Skeletal muscle satellite cell (primary cell): ENCODE data around the gene GRAMD2B.

Experiments
- H3K27me3 ChIP-seq: 2 replicates; pipeline ENCODE4 v1.7.0; 2013; ENCODE audit warnings: low read length; ENCODE audit not compliant: control insufficient read depth, insufficient read depth
- H3K36me3 ChIP-seq: 2 replicates; pipeline ENCODE4 v1.7.0; 2013; ENCODE audit warnings: mild to moderate bottlenecking, control low read depth, low read length; ENCODE audit not compliant: insufficient read depth
- H3K4me1 ChIP-seq: 2 replicates; pipeline ENCODE4 v1.7.0; 2013; ENCODE audit warnings: low read length; ENCODE audit not compliant: control insufficient read depth, insufficient read depth
- H3K4me2 ChIP-seq: 2 replicates; pipeline ENCODE4 v1.7.0; 2013; ENCODE audit warnings: mild to moderate bottlenecking, low read length
- H3K4me3 ChIP-seq: 2 replicates; pipeline ENCODE4 v1.7.0; 2013; ENCODE audit warnings: low read length
- H3K9ac ChIP-seq: 2 replicates; pipeline ENCODE4 v1.7.0; 2013; ENCODE audit warnings: mild to moderate bottlenecking, low read depth, low read length, moderate library complexity
- H3K9me3 ChIP-seq: replicated peaks from 2 replicates; pipeline ENCODE4 v1.7.0; 2013; ENCODE audit warnings: mild to moderate bottlenecking, control low read depth, low read length

GRAMD2B gene

DNA sequence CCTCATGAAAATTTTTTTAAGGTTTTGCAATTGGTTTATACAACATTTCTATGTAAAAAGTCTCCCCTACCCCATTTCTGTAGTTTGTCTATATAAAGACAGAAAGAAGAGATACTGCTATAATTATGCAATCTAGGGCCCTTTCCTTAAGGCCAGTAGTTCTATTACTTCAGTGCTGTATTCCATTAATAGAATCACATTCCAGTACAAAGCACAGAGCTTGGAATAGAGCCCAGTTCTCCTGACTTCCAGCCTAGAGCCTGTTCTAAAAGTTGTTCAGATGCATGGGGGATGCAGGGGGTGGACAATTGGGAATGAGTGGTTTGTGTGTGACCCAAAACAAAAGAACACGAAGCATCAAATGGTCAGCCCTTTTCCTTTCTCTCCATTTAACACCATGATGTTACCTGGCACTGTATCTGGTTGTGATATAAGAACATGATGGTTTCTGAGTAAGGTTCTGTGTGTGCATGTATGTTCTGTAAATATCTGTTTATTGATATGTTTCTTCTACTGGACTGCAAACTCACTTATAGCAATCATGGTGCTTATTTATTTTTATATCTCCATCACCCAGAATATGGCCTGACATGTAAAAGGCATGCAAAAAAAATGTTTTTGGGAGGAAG lies 8.2 kb upstream of the GRAMD2B start:
- Histone ChIP-seq H3K36me3 (no peaks in the 10 kb centered on the region), H3K4me2 (no peak overlapping the region), H3K9me3 (no peaks in the 10 kb centered on the region), H3K4me3 (no peak overlapping the region), H3K27me3 (no peaks in the 10 kb centered on the region), H3K4me1 (peaks cover 11% of the 10 kb centered on the region), H3K9ac (no peak overlapping the region)

DNA sequence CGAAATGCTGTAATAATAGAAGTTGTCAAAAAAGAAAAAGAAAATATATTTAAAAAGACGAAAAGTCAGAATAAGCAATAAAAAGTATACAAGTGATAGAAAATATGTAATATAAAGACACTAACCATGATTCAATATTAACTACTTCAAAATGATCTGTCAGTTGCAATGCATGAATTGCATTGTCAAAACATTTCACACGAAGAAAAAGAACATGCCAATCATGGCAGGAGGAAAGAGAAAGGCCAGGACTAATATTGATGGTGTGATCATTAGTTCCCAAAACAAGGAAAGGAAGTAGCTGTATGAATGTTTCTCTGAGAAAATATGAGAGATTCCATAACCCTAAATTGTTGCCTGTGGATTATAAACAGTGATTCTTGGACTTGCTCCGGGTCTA lies 7.4 kb upstream of the GRAMD2B start:
- peaks cover 11% of the 10 kb centered on the region for H3K4me1 ChIP-seq
- no peaks in the 10 kb centered on the region for H3K27me3 ChIP-seq
- H3K4me3 ChIP-seq: no peak overlapping the region
- no peaks in the 10 kb centered on the region for H3K9me3 ChIP-seq
- no peak overlapping the region for H3K9ac ChIP-seq
- no peak overlapping the region for H3K4me2 ChIP-seq
- no peaks in the 10 kb centered on the region for H3K36me3 ChIP-seq

DNA sequence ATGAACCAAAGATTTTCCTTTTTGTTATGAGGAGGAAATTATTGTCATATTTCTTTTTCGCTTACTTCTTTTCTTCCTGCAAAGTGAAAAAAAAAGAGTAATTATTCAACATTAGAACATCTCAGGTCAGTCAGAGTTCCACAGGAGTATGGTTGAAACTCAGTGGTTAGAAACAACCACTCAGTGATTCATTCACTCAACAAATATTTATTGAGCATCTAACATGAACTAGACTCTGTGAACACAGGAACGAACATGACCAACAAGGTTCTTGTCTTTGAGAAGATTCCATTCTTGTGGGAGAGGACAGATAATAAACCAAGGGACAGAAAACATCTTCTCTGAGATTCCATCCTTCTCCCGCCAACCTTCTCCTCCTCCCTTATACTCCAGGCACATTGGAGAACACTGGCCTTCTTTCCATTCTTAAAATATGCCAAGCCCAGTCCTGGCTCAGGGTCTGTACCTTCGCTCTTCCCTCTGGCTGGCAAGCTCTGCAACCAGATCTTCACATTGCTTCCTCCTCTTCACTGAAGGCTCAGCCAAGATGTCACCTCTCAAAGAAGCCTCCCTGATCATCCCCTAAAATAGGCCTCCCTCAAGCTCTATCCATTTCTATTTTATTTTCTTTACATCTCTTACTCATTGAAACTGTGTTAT lies 6.8 kb upstream of the GRAMD2B start:
- no peak overlapping the region for H3K4me2 ChIP-seq
- no peak overlapping the region for H3K9ac ChIP-seq
- no peaks in the 10 kb centered on the region for H3K27me3 ChIP-seq
- no peaks in the 10 kb centered on the region for H3K36me3 ChIP-seq
- peaks cover 11% of the 10 kb centered on the region for H3K4me1 ChIP-seq
- no peaks in the 10 kb centered on the region for H3K9me3 ChIP-seq
- H3K4me3 ChIP-seq: no peak overlapping the region

DNA sequence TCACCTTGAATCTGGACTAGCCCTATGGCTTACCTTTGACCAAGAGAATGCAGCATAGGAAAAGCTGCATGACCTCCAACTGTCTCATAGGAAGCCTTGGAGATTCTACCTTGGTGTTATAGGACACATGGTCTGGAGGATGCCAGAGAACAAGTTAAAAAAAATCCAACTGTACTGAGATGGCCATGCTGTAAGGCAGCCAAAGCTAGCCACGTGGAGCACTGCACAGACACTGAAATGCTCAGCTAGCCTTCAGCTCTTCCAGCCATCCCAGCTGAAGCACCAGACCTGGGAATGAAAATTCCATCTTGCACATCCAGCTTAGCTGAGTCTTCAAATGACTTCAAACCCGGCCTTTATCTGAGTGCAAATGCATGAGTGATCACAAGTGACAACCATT lies 6.0 kb upstream of the GRAMD2B start:
- Histone ChIP-seq H3K36me3 (no peaks in the 10 kb centered on the region), H3K9ac (no peak overlapping the region), H3K4me1 (peaks cover 11% of the 10 kb centered on the region)

DNA sequence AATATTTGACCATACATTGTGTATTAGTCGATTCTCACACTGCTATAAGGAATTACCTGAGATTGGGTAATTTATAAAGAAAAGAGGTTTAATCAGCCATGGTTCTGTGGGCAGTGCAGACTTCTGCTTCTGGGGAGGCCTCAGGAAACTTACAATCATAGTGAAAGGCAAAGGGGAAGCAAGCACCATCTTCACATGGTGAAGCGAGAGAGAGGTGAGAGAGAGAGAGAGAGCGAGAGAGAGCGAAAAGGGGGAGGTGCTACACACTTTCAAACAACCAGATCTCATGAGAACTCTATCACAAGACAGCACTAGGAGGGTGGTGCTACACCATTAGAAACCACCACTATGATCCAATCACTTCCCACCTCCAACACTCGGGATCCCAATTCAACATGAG lies 4.1 kb upstream of the GRAMD2B start:
- no peaks in the 10 kb centered on the region for H3K9me3 ChIP-seq
- H3K4me3 ChIP-seq: no peak overlapping the region
- no peaks in the 10 kb centered on the region for H3K36me3 ChIP-seq
- no peak overlapping the region for H3K4me2 ChIP-seq
- H3K9ac ChIP-seq: no peak overlapping the region
- no peaks in the 10 kb centered on the region for H3K27me3 ChIP-seq
- H3K4me1 ChIP-seq: peaks cover 13% of the 10 kb centered on the region

More for the DNA sequence above, 6.0 kb upstream of the GRAMD2B start:
- no peak overlapping the region for H3K4me3 ChIP-seq
- H3K27me3 ChIP-seq: no peaks in the 10 kb centered on the region
- H3K9me3 ChIP-seq: no peaks in the 10 kb centered on the region
- no peak overlapping the region for H3K4me2 ChIP-seq

DNA sequence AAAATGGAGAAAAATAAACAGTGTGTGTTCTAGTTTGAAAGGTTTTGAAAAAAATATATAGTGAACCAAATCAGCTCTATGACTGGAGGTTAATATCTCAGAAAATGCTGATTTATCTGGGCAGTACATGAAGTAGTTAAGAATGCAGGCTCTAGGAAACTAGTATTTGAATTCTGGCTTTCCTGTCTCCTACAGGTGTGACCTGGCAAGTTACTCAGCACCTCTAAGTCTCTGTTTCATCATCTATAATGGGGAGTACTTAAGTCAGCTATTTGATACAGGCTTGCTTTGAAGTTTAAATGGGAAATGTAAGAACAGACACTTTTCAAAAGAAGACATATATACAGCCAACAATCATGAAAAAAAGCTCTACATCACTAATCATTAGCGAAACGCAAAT lies 5.2 kb downstream of the GRAMD2B start:
- H3K4me2 ChIP-seq: no peak overlapping the region
- no peaks in the 10 kb centered on the region for H3K27me3 ChIP-seq
- H3K9ac ChIP-seq: no peak overlapping the region
- peaks cover 29% of the 10 kb centered on the region for H3K4me1 ChIP-seq
- peaks cover 46% of the 10 kb centered on the region for H3K36me3 ChIP-seq
- no peak overlapping the region for H3K4me3 ChIP-seq
- no peaks in the 10 kb centered on the region for H3K9me3 ChIP-seq

DNA sequence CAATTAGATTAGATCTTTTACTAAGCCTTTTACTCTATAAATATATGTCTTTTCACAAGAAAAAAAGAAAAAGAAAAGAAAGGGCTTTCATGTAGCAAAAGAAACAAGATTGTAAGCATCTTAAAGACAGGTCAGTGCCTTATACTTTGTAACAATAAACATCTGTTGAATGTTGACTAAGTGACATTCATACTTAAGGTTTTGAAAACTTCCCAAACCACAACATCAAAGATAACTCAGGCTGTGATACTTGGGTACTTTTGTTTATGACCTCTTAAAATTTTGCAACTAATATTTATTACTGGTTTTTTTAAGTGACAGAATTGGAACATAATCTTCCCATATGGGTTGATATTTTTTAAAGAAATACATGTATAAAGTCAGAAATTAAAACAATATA lies 7.4 kb downstream of the GRAMD2B start:
- no peak overlapping the region for H3K9ac ChIP-seq
- no peaks in the 10 kb centered on the region for H3K27me3 ChIP-seq
- H3K36me3 ChIP-seq: peaks cover 46% of the 10 kb centered on the region
- no peak overlapping the region for H3K4me2 ChIP-seq
- H3K4me1 ChIP-seq: peaks cover 20% of the 10 kb centered on the region
- H3K9me3 ChIP-seq: no peaks in the 10 kb centered on the region
- no peak overlapping the region for H3K4me3 ChIP-seq

DNA sequence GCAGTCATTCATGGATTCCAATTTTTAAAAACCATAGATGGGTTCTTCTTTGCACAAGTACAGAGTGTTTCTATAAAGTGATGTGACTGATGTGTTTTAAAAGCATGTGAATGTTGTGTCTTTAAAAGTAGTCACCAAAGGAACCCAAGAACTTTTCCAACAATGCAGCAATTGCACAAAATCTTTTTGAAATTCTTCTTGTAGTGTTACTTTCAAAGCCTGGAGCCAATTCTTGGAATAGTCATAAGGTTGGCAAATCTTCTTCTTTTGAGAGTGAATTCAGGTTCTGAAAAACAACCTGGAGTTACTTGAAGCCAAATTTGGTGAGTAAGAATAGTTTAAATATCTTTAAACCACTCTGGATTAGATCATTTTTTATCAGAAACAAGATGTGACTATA lies 10.5 kb downstream of the GRAMD2B start:
- no peaks in the 10 kb centered on the region for H3K27me3 ChIP-seq
- no peak overlapping the region for H3K9ac ChIP-seq
- H3K4me3 ChIP-seq: no peak overlapping the region
- peak overlapping the region; percentile 14 for H3K4me2 ChIP-seq
- H3K36me3 ChIP-seq: peaks cover 57% of the 10 kb centered on the region
- H3K4me1 ChIP-seq: peaks cover 23% of the 10 kb centered on the region
- H3K9me3 ChIP-seq: no peaks in the 10 kb centered on the region

DNA sequence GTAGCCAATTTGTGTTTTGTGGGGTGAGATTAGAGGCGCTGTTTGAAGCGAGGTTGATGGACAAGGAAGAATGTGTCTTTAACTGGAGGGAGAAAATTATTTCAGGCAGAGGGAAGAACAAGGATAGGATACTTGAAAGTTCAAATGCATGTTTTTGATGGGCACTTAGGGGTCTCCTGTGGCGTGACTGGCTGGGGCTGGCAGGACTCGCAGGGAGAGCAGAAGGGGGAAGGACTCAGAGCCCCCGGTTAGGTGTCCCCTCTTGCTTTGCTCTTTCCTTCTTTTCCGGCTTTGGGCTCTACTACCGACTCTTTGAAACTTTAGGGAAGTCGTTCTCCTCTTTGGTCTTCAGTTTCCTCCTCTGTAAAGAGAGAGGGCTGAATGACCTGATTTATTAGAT lies 12.1 kb downstream of the GRAMD2B start:
- no peak overlapping the region for H3K9ac ChIP-seq
- no peaks in the 10 kb centered on the region for H3K9me3 ChIP-seq
- peaks cover 50% of the 10 kb centered on the region for H3K36me3 ChIP-seq
- H3K4me3 ChIP-seq: no peak overlapping the region
- no peak overlapping the region for H3K4me2 ChIP-seq
- no peaks in the 10 kb centered on the region for H3K27me3 ChIP-seq
- H3K4me1 ChIP-seq: peaks cover 26% of the 10 kb centered on the region

DNA sequence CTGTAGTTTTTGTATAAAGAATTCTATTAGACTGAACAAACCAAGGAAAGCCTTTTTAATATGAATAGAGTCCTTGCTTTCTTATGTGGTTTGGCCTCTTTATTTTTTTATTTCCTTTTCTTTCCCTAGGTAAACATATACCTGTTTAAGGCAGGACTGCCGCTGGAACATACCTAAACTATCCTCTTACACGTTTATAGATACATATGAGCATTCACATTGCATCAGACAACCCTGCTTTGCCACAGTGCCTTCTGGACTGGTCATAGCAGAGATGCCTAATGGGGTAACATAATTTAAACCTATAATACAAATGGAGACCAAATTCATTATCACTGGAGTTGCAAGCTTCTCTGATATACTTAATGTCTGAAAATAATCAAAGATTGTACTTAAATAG lies 12.5 kb downstream of the GRAMD2B start:
- no peak overlapping the region for H3K4me3 ChIP-seq
- no peaks in the 10 kb centered on the region for H3K27me3 ChIP-seq
- no peak overlapping the region for H3K4me2 ChIP-seq
- H3K4me1 ChIP-seq: peaks cover 26% of the 10 kb centered on the region
- no peak overlapping the region for H3K9ac ChIP-seq
- H3K36me3 ChIP-seq: peaks cover 48% of the 10 kb centered on the region
- H3K9me3 ChIP-seq: no peaks in the 10 kb centered on the region

DNA sequence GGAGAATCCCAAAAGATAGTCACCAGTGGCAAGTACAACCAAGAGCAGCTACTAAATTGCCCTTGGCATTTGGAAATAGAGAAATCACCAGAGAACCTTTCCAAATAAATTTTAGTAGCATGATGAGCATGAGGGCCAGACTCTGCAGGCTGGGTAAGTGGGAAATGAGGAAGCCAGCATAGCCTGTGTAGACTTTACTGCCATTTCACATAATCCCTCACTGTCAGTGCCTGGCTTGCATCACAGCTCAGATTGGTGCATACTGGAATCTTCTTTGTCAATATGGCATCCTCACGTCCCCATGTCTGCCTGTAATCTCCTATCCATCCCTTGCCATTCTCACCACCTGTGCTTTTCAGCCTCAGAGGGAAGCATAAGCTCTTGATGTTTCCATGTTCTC lies 14.5 kb downstream of the GRAMD2B start:
- Histone ChIP-seq H3K9ac (no peak overlapping the region), H3K4me3 (no peak overlapping the region), H3K9me3 (no peaks in the 10 kb centered on the region), H3K36me3 (peaks cover 31% of the 10 kb centered on the region), H3K4me1 (peaks cover 16% of the 10 kb centered on the region), H3K4me2 (no peak overlapping the region), H3K27me3 (no peaks in the 10 kb centered on the region)

DNA sequence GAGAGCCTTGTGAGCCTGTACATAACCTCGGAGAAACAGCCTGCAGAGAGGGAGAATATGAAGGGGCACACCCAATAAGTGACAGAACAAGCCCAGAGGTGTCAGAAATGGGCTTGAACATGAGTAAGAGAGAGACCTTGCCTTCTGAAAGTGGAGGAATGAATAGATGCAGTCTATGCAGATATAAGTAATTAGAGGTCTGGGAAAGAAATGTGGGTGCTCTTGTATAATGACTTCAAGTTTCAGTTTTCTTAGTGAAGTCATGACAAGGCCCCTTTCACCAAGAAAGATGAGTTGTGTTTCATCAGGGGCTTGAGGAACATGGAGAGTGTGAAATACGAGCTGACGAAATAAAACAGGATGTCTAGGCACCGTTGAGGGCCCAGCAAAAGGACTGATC lies 15.1 kb downstream of the GRAMD2B start:
- H3K27me3 ChIP-seq: no peaks in the 10 kb centered on the region
- no peaks in the 10 kb centered on the region for H3K9me3 ChIP-seq
- H3K4me2 ChIP-seq: no peak overlapping the region
- peaks cover 11% of the 10 kb centered on the region for H3K4me1 ChIP-seq
- peaks cover 34% of the 10 kb centered on the region for H3K36me3 ChIP-seq
- no peak overlapping the region for H3K9ac ChIP-seq
- H3K4me3 ChIP-seq: no peak overlapping the region
